ENCODE measurements around the gene ARPC4.

GRCh38 chr3:9820946-9821345 is 28.1 kb downstream of the ARPC4 start:
- TF ChIP-seq CSDC2 (CRISPR knock-in tag; IDR thresholded peaks at IDR 0.05) (no peak), PATZ1 (CRISPR knock-in tag; IDR thresholded peaks at IDR 0.05; ENCODE audit: borderline replicate concordance) (no peak), ZFP3 (CRISPR knock-in tag; IDR thresholded peaks at IDR 0.05) (no peak), GLIS3 (CRISPR knock-in tag; IDR thresholded peaks at IDR 0.05) (no peak), ARNTL (CRISPR knock-in tag; IDR thresholded peaks at IDR 0.05; ENCODE audit: borderline replicate concordance, low read depth) (no peak), TCF4 (CRISPR knock-in tag; IDR thresholded peaks at IDR 0.05; ENCODE audit: borderline replicate concordance) (no peak), POU6F1 (CRISPR knock-in tag; IDR thresholded peaks at IDR 0.05; ENCODE audit: borderline replicate concordance, low read depth) (no peak)
- TF ChIP-seq, protein P1, sequence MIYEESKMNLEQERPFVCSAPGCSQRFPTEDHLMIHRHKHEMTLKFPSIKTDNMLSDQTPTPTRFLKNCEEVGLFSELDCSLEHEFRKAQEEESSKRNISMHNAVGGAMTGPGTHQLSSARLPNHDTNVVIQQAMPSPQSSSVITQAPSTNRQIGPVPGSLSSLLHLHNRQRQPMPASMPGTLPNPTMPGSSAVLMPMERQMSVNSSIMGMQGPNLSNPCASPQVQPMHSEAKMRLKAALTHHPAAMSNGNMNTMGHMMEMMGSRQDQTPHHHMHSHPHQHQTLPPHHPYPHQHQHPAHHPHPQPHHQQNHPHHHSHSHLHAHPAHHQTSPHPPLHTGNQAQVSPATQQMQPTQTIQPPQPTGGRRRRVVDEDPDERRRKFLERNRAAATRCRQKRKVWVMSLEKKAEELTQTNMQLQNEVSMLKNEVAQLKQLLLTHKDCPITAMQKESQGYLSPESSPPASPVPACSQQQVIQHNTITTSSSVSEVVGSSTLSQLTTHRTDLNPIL (CRISPR knock-in tag; IDR thresholded peaks at IDR 0.05; ENCODE audit: low read depth): no peak
